Loucy (cell line): ENCODE measurements around the gene PRSS2.

ENCODE experiments used
- CTCF ChIP-seq: fragments of 200-600 bp; sonication (generic); conservative IDR thresholded peaks from 2 replicates; pipeline ENCODE4 v1.5.1; 2014; ENCODE audit warnings: mild to moderate bottlenecking, antibody characterized with exemption, low read length
- EZH2phosphoT487 ChIP-seq: fragments of 200-600 bp; IDR thresholded peaks from 2 replicates; pipeline ENCODE4 v1.6.1; 2018; ENCODE audit warnings: antibody characterized with exemption, mild to moderate bottlenecking, moderate library complexity, borderline replicate concordance

- TF ChIP-seq CTCF (no peak), EZH2phosphoT487 (no peak)
These were observed 34.0 kb downstream of the PRSS2 start for GRCh38 chr7:142804728-142805207.
